Stimulated activated CD8-positive, alpha-beta memory T cell treated with anti-CD3 and anti-CD28 coated beads, Interleukin-4, amount 100 ng/mL, for 48 hours (primary cell): ENCODE measurements around the gene UGGT2.
"Not testable (repeated sequence)": the region's sequence is repeated elsewhere in the genome, so short reads cannot be mapped to it uniquely, and the experiment has no call there.

Source experiments
- DNase-seq: peaks from one replicate; pipeline ENCODE4 v3.0.0-alpha.2; 2020

UGGT2 gene

DNA sequence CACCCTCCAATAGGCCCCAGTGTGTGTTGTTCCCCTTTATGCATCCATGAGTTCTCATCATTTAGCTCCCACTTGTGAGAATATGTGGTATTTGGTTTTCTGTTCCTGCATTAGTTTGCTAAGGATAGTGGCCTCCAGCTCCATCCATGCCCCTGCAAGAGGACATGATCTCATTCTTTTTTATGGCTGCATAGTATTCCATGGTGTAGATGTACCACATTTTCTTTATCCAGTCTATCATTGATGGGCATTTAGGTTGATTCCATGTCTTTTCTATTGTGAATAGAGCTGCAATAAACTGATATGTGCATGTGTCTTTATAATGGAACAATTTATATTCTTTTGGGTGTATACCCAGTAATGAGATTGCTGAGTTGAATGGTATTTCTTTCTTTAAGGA lies 263.9 kb downstream of the UGGT2 start:
- not testable (repeated sequence) for DNase-seq

DNA sequence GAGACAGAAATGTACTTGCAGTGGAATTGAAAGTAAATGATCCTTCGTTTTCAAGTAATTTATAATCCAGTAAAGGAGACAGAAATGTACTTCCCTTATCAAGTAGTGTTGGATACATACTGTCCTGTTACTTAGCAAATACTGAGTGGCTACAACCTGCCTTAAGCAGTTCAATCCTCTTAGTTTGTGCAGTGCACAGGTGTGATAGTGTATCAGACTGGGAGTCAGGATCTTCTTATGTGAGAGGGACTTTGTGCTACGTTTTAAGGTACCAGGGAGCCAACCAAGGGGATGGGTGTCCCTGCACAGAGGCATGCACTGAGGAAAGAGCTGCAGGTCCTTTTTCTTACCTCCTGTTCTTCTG lies 265.1 kb downstream of the UGGT2 start:
- no peak for DNase-seq

DNA sequence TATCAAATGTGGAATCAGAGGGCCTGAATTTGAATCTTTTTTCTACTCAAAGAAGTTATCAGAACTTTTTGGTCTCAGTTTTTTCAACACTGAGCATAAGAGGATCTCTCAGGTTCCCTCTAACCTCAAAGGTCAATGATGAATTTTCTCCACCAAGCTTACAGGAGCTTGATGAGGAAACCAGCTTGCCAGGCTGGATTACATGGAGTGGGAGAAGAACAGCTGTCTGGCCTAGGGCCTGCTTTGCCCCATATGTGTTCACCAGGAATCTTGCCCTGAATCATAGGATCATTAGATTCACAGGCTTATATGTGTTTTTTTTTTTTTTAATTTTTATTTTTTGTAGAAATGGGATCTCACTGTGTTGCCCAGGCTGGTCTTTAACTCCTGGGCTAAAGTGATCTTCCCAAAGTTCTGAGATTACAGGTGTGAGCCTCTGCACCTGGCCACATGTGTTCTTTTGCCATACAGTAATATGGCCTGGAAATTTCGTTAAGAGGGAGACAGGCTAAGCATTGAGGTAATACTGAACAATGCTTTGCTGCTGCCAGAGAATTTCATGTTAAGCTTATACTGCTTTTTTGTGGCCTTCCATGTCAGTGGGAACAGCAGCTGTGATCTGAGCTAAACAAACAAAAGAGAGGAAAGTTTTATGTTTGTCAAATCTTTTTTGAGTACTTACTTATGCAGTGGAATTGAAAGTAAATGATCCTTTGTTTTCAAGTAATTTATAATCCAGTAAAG lies 265.7 kb downstream of the UGGT2 start:
- DNase-seq = no peak

DNA sequence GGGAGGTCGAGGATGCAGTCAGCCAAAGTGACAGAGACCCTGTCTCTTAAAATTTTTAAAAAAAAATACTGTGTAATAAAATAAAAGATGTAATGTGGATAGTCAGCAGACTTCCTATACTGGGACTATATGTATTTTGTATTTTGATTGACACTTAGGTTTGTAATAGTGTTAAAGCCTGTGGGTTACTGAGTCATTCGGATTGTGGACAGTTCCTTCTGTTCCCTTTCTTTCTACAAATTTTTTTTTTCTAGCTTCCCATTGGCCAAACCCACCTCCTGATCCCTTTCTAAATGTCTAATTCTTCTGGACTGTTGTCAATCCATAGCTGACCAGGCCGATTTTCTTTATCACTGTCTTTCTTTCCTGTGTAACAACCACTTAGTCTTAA lies 268.3 kb downstream of the UGGT2 start:
- no peak for DNase-seq

DNA sequence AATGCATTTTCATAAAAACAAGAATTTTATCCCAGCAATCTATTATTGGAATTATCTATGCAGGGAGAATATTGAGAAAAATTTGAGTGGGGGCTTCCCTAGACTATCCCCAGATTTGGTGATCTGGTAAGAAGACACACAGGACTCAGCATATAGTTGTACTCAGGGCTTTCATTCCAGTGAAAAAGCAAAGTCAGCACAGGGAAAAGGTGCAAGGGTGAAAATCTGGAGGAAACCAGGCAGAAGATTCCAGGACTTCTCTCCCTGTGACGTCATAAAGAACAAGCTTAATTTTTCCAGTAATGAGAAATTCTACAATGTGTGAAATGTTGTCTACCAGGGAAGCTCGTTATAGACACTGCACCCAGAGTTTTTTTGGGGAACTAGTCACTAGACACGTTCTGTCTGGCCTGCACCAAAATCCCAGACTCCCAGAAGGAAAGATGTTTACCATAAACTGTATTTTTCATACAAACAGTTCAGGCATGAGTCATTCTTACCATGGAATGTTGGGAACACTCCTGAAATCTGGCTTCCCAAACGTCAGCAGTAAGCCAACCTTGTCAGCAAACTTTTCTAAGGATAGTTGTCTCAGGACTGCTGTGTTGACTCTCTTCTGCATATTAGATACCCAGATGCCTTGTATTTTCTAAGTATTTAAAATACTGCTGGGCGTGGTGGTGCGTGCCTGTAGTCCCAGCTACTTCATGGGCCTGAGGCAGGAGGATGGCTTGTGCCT lies 268.9 kb downstream of the UGGT2 start:
- DNase-seq = no peak

DNA sequence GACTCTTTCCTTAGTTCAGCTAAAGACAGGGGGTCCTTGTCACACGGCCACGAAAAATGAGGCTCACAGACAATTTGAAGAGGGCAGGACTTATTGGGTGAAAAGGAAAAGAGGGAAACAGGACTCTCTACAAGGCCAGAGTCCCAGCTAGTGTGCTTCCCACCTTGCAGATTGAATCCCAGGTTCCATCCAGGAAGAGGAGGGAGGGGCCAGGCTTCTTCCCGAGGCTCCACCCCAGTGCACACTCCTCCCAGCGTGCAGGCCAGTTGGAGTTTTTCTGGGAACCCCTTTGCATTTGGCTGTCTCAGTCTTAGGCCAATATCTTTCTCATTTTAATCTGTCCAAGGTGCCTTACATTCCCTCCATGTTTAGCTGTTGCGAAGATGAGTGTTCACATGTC lies 269.5 kb downstream of the UGGT2 start:
- DNase-seq = no peak

DNA sequence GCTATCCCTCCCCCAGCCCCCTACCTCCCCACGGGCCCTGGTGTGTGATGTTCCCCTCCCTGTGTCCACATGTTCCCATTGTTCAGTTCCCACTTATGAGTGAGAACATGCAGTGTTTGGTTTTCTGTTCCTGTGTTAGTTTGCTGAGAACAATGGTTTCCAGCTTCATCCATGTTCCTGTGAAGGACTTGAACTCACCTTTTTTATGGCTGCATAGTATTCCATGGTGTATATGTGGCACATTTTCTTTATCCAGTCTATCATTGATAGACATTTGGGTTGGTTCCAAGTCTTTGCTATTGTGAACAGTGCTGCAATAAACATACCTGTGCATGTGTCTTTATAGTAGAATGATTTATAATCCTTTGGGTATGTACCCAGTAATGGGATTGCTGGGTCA lies 271.3 kb downstream of the UGGT2 start:
- not testable (repeated sequence) for DNase-seq

DNA sequence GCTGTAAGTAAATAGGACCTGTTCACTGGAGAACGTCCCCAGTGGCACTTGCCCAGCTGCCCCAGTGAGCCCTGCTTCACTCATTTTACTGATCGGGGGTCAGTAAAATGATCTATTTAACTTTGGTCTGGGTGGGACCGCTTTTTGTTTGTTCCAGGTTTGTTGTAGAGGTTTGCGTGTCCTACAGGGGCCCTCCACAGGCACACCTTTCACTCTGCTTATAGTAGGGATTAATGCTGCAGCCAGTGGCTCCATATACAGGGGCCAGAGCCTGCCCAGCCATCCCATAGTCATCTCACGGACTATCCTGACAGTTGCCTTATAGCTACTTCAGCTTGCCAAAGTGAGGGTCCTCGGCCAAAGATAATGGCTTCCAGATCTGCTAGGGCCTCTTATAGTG lies 272.2 kb downstream of the UGGT2 start:
- no peak for DNase-seq

DNA sequence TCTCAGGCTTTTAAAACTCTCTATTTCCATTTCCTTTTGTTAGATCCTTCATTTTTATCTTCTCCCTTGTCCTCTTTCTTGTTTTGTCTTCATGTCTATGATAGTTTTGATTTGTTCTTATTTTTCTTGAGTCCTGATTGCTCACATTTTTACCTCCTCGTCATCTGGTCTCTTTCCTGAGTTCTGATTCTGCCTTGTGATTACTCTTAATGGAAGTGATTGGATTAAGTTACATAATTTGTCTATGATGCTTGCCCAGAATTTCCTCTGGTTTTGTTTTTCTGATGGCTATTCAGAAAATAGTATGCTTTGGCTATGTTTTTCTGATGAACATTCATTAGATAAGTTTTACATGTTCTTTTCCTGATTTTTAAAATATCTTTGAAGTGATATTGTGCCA lies 273.7 kb downstream of the UGGT2 start:
- no peak for DNase-seq

DNA sequence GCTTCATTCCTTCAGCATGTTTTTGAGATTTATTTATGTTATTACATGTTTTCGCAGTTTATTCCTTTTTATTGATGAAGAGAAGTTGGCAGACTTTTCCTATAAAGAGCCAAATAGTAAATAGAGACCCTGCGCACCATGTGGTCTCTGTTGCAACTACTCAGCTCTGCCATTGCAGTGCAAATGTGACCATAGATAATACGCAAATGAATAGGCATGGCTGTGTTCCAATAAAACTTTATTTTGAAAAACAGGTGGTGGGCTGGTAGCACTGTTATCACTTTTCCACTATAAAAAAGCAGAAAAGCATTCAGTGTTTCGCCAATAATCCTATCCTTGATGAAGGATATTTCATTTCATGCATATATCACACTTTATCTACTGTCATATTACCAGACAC lies 281.3 kb downstream of the UGGT2 start:
- no peak for DNase-seq

DNA sequence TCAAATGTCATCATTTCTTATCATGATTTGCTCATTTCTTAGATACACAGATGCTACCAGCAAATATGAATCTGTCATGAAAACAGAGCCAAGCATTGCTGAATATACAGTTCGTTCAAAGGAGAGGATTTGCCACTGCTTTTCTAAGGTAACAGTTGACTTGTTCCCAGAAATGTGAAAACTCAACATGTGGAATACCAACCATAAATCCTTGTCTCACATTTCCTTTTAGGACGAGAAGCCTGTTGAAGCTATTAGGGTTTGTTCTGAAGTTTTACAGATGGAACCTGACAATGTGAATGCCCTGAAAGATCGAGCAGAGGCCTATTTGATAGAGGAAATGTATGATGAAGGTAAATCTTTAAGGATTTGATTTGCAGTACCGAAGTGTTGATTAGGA lies 289.6 kb downstream of the UGGT2 start:
- DNase-seq = no peak

DNA sequence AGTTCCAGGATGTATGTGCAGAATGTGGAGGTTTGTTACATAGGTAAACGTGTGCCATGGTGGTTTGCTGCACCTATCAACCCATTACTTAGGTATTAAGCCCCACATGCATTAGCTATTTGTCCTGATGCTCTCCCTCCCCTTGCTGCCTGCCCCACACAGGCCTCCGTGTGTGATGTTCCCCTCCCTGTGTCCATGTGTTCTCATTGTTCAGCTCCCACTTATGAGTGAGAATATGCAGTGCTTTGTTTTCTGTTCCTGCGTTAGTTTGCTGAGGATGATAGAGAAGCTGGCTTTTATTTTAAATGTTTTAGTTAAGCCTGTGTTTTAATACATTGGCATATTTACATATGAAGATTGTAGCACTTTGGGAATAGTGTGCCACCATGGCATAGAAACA lies 290.6 kb downstream of the UGGT2 start:
- DNase-seq = not testable (repeated sequence)

DNA sequence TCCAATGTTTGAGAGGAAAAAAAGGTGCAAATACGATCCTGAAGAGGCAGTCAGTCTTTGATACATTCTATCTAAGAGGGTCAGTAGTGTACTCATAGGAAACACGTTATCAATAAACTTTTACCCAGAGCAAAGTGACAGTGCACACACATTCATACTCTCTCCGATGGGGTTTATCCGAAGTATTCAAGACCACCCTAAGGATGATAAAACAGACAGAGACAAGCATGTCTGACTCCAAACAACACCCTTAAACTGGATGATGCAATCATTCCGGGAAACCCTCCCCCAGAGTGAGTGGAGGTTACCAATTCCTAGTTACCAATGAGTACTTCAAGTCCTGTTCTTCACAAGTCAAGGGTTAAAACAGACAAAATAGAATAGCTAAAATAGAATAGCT lies 297.1 kb downstream of the UGGT2 start:
- no peak for DNase-seq

DNA sequence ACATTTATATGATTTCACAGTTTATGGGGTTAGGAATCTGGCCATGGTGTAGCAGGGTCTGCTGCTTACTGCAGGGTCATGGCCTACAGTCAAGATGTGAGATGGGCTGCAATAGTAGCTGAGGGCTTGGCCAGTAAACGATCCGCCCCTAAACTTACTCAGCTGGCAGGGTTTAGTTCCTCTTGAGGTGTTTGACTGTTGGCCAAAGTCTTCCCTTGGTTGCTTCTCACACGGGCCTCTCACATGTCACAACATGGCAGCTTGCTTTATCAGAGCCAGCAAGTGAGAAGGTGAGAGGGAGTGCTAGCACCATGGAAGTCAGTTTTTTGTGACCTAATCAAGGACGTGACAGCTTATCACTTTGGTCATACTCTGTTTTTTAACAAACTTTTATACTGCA lies 299.1 kb downstream of the UGGT2 start:
- no peak for DNase-seq

DNA sequence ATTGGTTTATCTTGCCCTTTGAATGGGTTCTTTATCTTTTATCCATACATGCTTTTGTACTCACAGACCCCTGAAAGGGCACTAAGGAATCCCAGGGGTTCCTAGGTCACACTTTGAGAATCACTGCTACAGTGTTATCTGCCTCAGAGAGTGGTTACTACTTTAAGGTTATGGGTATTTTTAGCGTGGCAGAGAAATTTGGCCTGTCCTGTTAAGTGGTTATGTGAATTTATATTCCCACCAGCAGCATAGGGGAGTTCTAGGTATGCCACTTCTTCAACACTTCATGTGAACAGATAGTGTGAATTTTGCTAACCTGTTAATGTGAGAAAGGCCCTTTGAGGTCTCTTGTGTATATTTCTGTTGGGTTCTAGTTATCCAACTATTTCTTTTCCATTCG lies 300.5 kb downstream of the UGGT2 start:
- no peak for DNase-seq
